OCI-LY1 (cell line): ENCODE data around the gene TTC9C.

Experiments
- CTCF ChIP-seq: fragments of 200-600 bp; sonication (generic), shearing (Covaris generic); IDR thresholded peaks from 2 replicates; pipeline ENCODE4 v1.5.1; 2017; ENCODE audit warnings: mild to moderate bottlenecking, antibody characterized with exemption, low read length, moderate library complexity, mixed read lengths
- EZH2 ChIP-seq: fragments of 200-600 bp; sonication (generic), shearing (Covaris generic); IDR thresholded peaks from 2 replicates; pipeline ENCODE4 v1.8.0; 2017; ENCODE audit warnings: borderline replicate concordance, mixed run types, mild to moderate bottlenecking, antibody characterized with exemption, low read length, moderate library complexity, mixed read lengths

DNA sequence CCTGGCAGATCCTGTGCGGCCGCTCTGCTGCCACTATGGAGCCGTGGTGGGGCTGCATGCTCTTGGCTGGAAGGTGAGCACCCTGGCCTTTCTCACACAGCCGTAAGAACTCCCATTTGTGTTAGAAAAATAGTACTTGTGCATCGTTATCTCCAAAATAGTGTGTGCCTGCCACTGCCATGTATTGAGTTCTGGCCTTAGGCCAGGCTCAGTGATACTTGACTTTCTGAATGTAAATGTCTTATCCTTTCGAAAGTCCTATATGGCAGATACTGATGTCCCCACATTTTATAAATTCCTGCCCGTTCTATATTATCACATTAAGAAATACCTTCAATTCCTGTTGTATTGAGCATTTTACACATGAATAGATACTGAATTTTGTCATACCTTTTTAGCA is 54.5 kb downstream of the TTC9C start:
- TF ChIP-seq CTCF: no peak
- no peak for TF ChIP-seq EZH2
